K562 (cell line): ENCODE data around the gene BRD7. TPM values are rescaled to one million over a fixed set of nuclear protein-coding genes. Genes with fewer than 3 reads are reported as not detected.

Experiments
- ATAC-seq: fragments of 200-7000 bp; cut with Tn5 transposase; 3 replicates; pipeline ENCODE4 v1.9.1; 2020; ENCODE audit warnings: moderate library complexity
- BruUV-seq: library from RNA; stranded (reverse); fragments of 400-500 nt; replicated peaks from 2 replicates; lab custom pipeline; 2021; lab: Mats Ljungman, UMichigan
- CTCF ChIA-PET: fragments of 300-600 bp; formaldehyde crosslinking; extraction: SDS; loops from one replicate; lab custom pipeline; 2021; ENCODE audit warnings: low intra/inter-chr PET ratio; lab: Yijun Ruan, JAX
- POLR2A ChIA-PET: fragments of 300-600, 350-650 bp; sonication (Branson Sonifier 250); formaldehyde crosslinking; extraction: SDS; loops from one replicate; lab custom pipeline; 2021; ENCODE audit warnings: antibody characterized with exemption, inconsistent platforms; lab: Yijun Ruan, JAX
- DNase-seq, 4 experiments: peaks; one replicate each; pipeline versions ENCODE4 v3.0.0 to v3.0.0-alpha.2; 2011 to 2018; ENCODE audit warnings: low spot score in 3 of 4, mixed read lengths in 3 of 4; ENCODE audit errors: extremely low read depth in 1 of 4
- FAIRE-seq: peaks from 2 replicates; lab custom pipeline; 2011; peaks lifted over from hg19 to GRCh38; lab: Jason Lieb, UNC
- H2AFZ ChIP-seq: 2 replicates; pipeline ENCODE4 v1.6.0; 2011; ENCODE audit warnings: low read depth, low read length, control low read depth, inconsistent platforms
- H3K27ac ChIP-seq: fragments of 200-600 bp; 3 replicates; pipeline ENCODE4 v1.8.0; 2011; ENCODE audit warnings: low read depth, mild to moderate bottlenecking, control low read depth, inconsistent platforms, low read length, moderate library complexity, mixed read lengths; ENCODE audit errors: extremely low read depth
- H3K27me3 ChIP-seq, 2 experiments: fragments of 300-600 bp in 1 of 2; 2 replicates in 1 of 2; 3 replicates in 1 of 2; pipeline versions ENCODE4 v1.6.0 to v1.8.0; 2011; ENCODE audit warnings: inconsistent platforms in 2 of 2, low read length in 2 of 2, mild to moderate bottlenecking in 1 of 2, mixed read lengths in 1 of 2, moderate library complexity in 1 of 2; ENCODE audit not compliant: control insufficient read depth in 2 of 2, insufficient read depth in 2 of 2
- H3K36me3 ChIP-seq: fragments of 300-600 bp; 3 replicates; pipeline ENCODE4 v1.8.0; 2011; ENCODE audit warnings: mild to moderate bottlenecking, low read length, inconsistent platforms; ENCODE audit not compliant: control insufficient read depth, insufficient read depth
- H3K4me1 ChIP-seq, 2 experiments: fragments of 200-600 bp in 1 of 2; replicated peaks in 1 of 2; 2 replicates in 1 of 2; 3 replicates in 1 of 2; pipeline versions ENCODE4 v1.5.1 to v1.8.0; 2011; ENCODE audit warnings: inconsistent platforms in 2 of 2, low read length in 2 of 2, mild to moderate bottlenecking in 1 of 2, mixed read lengths in 1 of 2, moderate library complexity in 1 of 2; ENCODE audit not compliant: control insufficient read depth in 2 of 2, insufficient read depth in 2 of 2
- H3K4me2 ChIP-seq: 2 replicates; pipeline ENCODE4 v1.6.1; 2011; ENCODE audit warnings: low read length, control low read depth, inconsistent platforms, mixed read lengths; ENCODE audit not compliant: insufficient read depth
- H3K4me3 ChIP-seq: fragments of 200-600 bp; sonication (generic), shearing (Covaris generic); 2 replicates; pipeline ENCODE4 v1.5.1; 2016; ENCODE audit warnings: control low read depth, inconsistent platforms
- H3K79me2 ChIP-seq: fragments of 200-600 bp; 3 replicates; pipeline ENCODE4 v1.8.0; 2011; ENCODE audit warnings: low read length, inconsistent platforms; ENCODE audit not compliant: control insufficient read depth, insufficient read depth
- H3K9ac ChIP-seq, 2 experiments: 2 replicates each; pipeline versions ENCODE4 v1.6.0 to v1.6.1; 2011; ENCODE audit warnings: low read depth in 2 of 2, low read length in 2 of 2, control low read depth in 1 of 2, inconsistent platforms in 1 of 2, mild to moderate bottlenecking in 1 of 2, mixed read lengths in 1 of 2; ENCODE audit not compliant: insufficient read depth in 1 of 2
- H3K9me1 ChIP-seq: one replicate; pipeline ENCODE4 v1.6.0; 2011; ENCODE audit warnings: inconsistent platforms, mild to moderate bottlenecking, low read length, moderate library complexity; ENCODE audit not compliant: control insufficient read depth, insufficient read depth
- H3K9me3 ChIP-seq: replicated peaks from 2 replicates; pipeline ENCODE4 v1.5.1; 2011; ENCODE audit warnings: low read depth, low read length, inconsistent platforms; ENCODE audit not compliant: control insufficient read depth, insufficient read depth
- H4K20me1 ChIP-seq: replicated peaks from 2 replicates; pipeline ENCODE4 v1.6.1; 2011; ENCODE audit warnings: low read length, inconsistent platforms, mixed read lengths; ENCODE audit not compliant: control insufficient read depth, insufficient read depth
- CHD1 ChIP-seq: fragments of 200-600 bp; sonication (generic); IDR thresholded peaks from one replicate; pipeline ENCODE4 v1.6.1; 2012; ENCODE audit warnings: mild to moderate bottlenecking, moderate library complexity, low read length, inconsistent platforms
- GABPA ChIP-seq: fragments of 200-800 bp; sonication (Bioruptor generic); conservative IDR thresholded peaks from 2 replicates; pipeline ENCODE4 v1.6.1; 2016; ENCODE audit warnings: low read depth, missing genetic modification characterization, missing compliant biosample characterization
- ZSCAN29 ChIP-seq: fragments of 450-650 bp; IDR thresholded peaks from 2 replicates; pipeline ENCODE4 v1.6.1; 2017
- WGBS: fragments of 100-300 bp; shearing (Covaris generic); methylation state at CpG from one replicate; pipeline ENCODE4 v1.1.6; 2016; ENCODE audit warnings: low coverage, mixed read lengths; ENCODE audit not compliant: insufficient coverage; ENCODE audit errors: missing lambda C conversion rate; 5-methylcytosine and 5-hydroxymethylcytosine counted together
- in situ Hi-C: fragments of 300-500 bp; cut with MboI; formaldehyde crosslinking; loops from 4 replicates; pipeline ENCODE4 v1.15.0; 2018; ENCODE audit warnings: inconsistent platforms, mixed read lengths
- intact Hi-C: fragments of 100-400 bp; cut with micrococcal nuclease; formaldehyde crosslinking; loops from 2 replicates; pipeline ENCODE4 v1.14.2; 2022
- polyA plus RNA-seq, 8 experiments: library from polyadenylated mRNA; depleted of rRNA in 4 of 8; stranded (reverse) in 5 of 8; unstranded in 3 of 8; fragments of >200 nt; fragmentation: Nextera tagmentation in 2 of 8; fragmentation: Illumina TruSeq in 1 of 8; extraction: Ambion mirVana in 2 of 8; extraction: Trizol in 1 of 8; gene quantifications; 2 replicates each; pipeline versions ENCODE4 v1.2.1 to v1.2.3, GENCODE V29; 2011 to 2014; ENCODE audit warnings: inconsistent platforms in 1 of 8, missing spikeins in 1 of 8
- total RNA-seq, 7 experiments: library from RNA; depleted of rRNA in 6 of 7; stranded (reverse); fragments of >200 nt in 6 of 7; fragmentation: Illumina TruSeq in 2 of 7; extraction: Trizol in 2 of 7; gene quantifications; 2 replicates each; pipeline versions ENCODE4 v1.2.1 to v1.2.3, GENCODE V29; 2011 to 2021; ENCODE audit warnings: low replicate concordance in 1 of 7

BRD7 gene
- total and polyA plus RNA-seq, 9 of the 15 experiments (the other 6 are each of a cell fraction or from before 2014, with no cell fraction given): 20.6 to 101 (median 68.7) TPM

DNA sequence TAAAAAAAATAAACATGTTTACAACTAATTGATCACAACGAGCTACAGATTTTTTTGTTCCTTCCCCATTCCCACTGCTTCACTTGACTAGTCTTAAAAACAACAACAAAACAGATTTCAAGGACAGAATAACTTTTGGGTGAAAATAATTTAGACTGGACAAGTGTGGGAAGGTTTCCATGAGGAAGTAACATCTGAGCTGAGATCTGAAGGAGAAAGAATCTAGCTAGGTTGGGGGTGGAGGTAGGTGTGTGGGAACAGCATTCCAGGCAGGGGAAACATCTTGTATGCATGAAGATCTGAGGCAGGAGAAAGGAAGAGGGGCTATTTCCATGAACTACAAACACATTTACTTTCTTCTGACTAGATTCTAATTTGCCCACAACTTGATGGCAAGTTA is 9.2 kb downstream of the BRD7 start:
- DNase-seq: no peak
- in situ Hi-C loops: loop anchor here (10.0 kb wide), 2 partner anchors 145 to 335 kb away; partner anchors contain the start of gene CNEP1R1
- BruUV-seq: no TSS peak
- Histone ChIP-seq H3K36me3 (peaks cover 89% of the 10 kb centered on the region), H3K27me3 (no peaks in the 10 kb centered on the region), H3K4me1 (no peaks in the 10 kb centered on the region), H3K4me3 (no peak overlapping the region), H2AFZ (no peak overlapping the region), H3K4me2 (no peak overlapping the region), H3K9me1 (no peaks in the 10 kb centered on the region), H3K27ac (no peak overlapping the region), H3K9me3 (no peaks in the 10 kb centered on the region), H3K79me2 (peaks cover 61% of the 10 kb centered on the region; the same call in 2 of the 3 replicates), H3K9ac (no peak overlapping the region), H4K20me1 (no peaks in the 10 kb centered on the region)
- intact Hi-C loops: loop anchor here (5.0 kb wide), 1 partner anchor 332 kb away; the partner anchor contains the start of gene CNEP1R1
- no peak for ATAC-seq
- TF ChIP-seq ZSCAN29: no peak
- no peak for TF ChIP-seq CHD1
- no peak for TF ChIP-seq GABPA (tag)
- CTCF ChIA-PET: no interaction called here
- POLR2A ChIA-PET: interaction anchor here (0.5 kb wide), 1 partner anchor 111 kb away, joined by 4 read pairs; no protein-coding TSS in a partner anchor
- WGBS: 78% methylated on average over 1 of the region's 1 CpG
- FAIRE-seq: no peak
